GM12873 (cell line): ENCODE measurements around the gene EPPIN.

Source experiments
- CTCF ChIP-seq: IDR thresholded peaks from 2 replicates; pipeline ENCODE4 v1.5.1; 2012; ENCODE audit warnings: low read depth, mild to moderate bottlenecking, moderate library complexity, low read length, control low read depth; ENCODE audit not compliant: insufficient read depth; ENCODE audit errors: missing control alignments

EPPIN gene

GRCh38 chr20:45547206-45547770 is at the start of gene EPPIN:
Gene EPPIN (minus strand): TSS chr20:45547401. CDS start chr20:45547357, 44 bp downstream.
- TF ChIP-seq CTCF: no peak

DNA sequence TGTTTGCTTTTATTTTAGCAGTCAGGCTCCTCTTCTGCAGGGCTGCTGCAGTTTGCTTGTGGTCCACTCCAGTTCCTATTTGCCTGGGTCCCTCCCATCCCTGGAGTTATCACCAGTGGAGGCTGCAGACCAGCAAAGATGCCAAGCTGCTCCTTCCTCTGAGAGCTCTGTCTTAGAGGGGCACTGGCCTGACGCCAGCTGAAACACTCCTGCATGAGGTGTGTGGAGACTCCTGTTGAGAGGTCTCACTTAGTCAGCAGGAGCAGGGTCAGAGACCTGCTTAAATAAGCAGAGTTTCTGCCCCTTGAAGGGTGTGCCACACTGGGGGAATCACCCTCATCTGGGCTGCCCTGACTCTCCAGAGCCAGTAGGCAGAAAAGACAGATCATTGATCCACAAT is 48.0 kb upstream of the EPPIN start:
- TF ChIP-seq CTCF: no peak

DNA sequence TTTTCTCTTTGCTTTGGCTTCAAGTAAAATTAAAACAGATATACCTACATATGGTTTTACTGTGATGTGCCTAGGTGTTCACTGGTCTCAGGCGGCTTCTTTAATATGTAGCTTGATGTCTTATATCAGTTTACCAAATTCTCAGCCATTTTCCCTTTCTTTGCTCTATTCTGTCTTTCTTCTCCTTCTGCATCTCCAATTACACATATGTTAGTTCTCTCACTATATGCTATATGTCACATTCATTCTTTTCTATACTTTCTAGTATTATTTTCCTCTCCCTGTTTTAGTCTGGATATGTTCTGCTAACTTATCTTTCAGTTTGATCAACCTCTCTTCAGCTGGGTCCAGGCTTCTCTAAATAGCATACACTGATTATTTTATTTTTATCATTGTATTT is 46.3 kb upstream of the EPPIN start:
- TF ChIP-seq CTCF: no peak

DNA sequence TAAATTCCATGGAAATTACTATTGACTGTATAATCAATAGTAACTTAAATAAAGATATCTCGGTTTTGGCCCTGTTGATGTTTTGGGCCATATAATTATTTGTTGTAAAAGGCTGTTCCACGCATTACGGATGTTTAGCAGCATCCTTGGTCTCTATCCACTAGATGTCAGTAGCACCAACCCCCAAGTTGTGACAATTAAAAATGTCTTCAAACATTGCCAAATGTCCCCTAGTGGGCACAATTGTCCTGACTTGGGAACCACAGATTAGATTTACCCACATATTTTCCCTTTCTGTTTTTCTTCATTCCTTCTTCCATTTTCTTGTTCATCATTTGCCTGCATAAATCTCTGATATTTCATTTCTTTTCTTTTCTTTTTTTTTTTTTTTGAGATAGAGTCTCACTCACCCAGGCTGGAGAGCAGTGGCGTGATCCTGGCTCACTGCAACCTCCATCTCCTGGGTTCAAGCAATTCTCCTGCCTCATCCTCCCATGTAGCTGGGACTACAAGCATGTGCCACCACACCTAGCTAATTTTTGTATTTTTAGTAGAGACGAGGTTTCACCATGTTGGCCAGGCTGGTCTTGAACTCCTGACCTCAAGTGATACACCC is 45.5 kb upstream of the EPPIN start:
- TF ChIP-seq CTCF: peak; percentile 78

- no peak for TF ChIP-seq CTCF
Measured at GRCh38 chr20:45589725-45590124, 42.5 kb upstream of the EPPIN start.

- no peak for TF ChIP-seq CTCF
Measured at GRCh38 chr20:45588800-45589199, 41.6 kb upstream of the EPPIN start.

DNA sequence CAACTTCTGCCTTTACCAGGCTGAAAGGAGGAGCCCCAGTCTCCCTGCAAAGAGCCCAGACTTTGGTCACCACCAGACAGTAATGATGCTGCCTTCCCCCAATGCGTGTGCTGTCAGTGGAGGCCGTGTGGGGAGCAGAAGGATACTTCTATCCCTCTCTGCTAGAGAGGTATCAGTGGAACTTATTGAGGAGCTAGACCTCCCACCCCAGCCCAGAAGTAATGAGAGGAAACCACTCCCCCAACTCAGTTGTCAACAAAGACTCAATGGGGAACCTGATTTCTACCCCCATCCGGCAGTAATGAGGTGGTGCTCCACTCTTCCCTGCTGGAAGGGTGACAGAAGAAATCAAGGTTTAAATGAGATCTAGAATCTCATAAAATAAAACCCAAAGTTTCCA is 36.3 kb upstream of the EPPIN start:
- no peak for TF ChIP-seq CTCF
